Psoas muscle (tissue), 8 donors: ENCODE results near the gene AEN. TPM values are rescaled to one million over a fixed set of nuclear protein-coding genes. Genes with fewer than 3 reads are reported as not detected.

Experiments used
- ATAC-seq, 4 donors: fragments of 200-7000 bp; cut with Tn5 transposase; one replicate each; pipeline ENCODE4 v1.9.1; 2020; ENCODE audit warnings: moderate library complexity in 3 of 4, mild to moderate bottlenecking in 2 of 4
- DNase-seq, 2 donors: peaks; one replicate each; pipeline ENCODE4 v3.0.0-alpha.2; 2020
- H3K27ac ChIP-seq: fragments of 200-600 bp; one replicate; pipeline ENCODE4 v1.8.0; 2022
- H3K27me3 ChIP-seq, 3 donors: fragments of 200-600 bp in 1 of 3; one replicate each; pipeline versions ENCODE4 v1.6.1 to v1.8.0; 2013 to 2022; ENCODE audit warnings: low read length in 2 of 3, mild to moderate bottlenecking in 2 of 3, moderate library complexity in 1 of 3; ENCODE audit not compliant: insufficient read depth in 3 of 3
- H3K36me3 ChIP-seq, 2 donors: fragments of 200-600 bp in 1 of 2; one replicate each; pipeline versions ENCODE4 v1.6.1 to v1.8.0; 2013 to 2022; ENCODE audit warnings: low read depth in 1 of 2, mild to moderate bottlenecking in 1 of 2, moderate library complexity in 1 of 2; ENCODE audit not compliant: insufficient read depth in 1 of 2
- H3K4me1 ChIP-seq: fragments of 200-600 bp; one replicate; pipeline ENCODE4 v1.8.0; 2022
- H3K4me3 ChIP-seq: fragments of 200-600 bp; one replicate; pipeline ENCODE4 v1.8.0; 2022; ENCODE audit warnings: mild to moderate bottlenecking
- H3K9me3 ChIP-seq: fragments of 200-600 bp; one replicate; pipeline ENCODE4 v1.8.0; 2022
- WGBS, 3 donors: extraction: QIAGEN DNeasy Blood & Tissue Kit; methylation state at CpG; one replicate each; pipeline versions ENCODE4 v1.1.6 to v1.1.7; 2013; 5-methylcytosine and 5-hydroxymethylcytosine counted together
- intact Hi-C, 2 donors: fragments of 100-400 bp; cut with DNase I; formaldehyde crosslinking; loops; one replicate each; pipeline versions ENCODE4 v1.11.0 to v1.14.2; 2022
- polyA plus RNA-seq, 3 donors: library from polyadenylated mRNA; stranded (reverse); fragments of 200-250 nt; gene quantifications; one replicate each; pipeline ENCODE4 v1.2.3, GENCODE V29; 2013
- total RNA-seq, 4 donors: library from RNA; stranded (reverse); fragmentation: NEBNext Ultra II Directional in 2 of 4; extraction: Animal tissue kit (Norgen Biotek cat#: 25700) in 2 of 4; gene quantifications; one replicate each; pipeline versions ENCODE4 v1.2.1 to v1.2.4, GENCODE V29; 2021 to 2023
- TF ChIP-seq, protein P1 (sequence below): fragments of 200-600 bp; IDR thresholded peaks from one replicate; pipeline ENCODE4 v1.8.0; 2022; ENCODE audit warnings: antibody characterized with exemption
- donor health status: healthy with polysubstance abuse.
- donor health status: DM: no; HTN: no; CAD: no; lungs with moderate emphysema.
- donor health status: Bipolar disorder and iron deficiency.
- donor health status: healthy.
- donor health status: DM: yes; HTN: yes; CAD: no.
- donor health status: DM: no; HTN: no; CAD: no.
- donor health status: DM: no; HTN: no; CAD: no.
- donor health status: DM: yes; HTN: yes; CAD: no.

AEN gene
- total and polyA plus RNA-seq, 7 donors: 10.1 to 46.6 (median 32.2) TPM

DNA sequence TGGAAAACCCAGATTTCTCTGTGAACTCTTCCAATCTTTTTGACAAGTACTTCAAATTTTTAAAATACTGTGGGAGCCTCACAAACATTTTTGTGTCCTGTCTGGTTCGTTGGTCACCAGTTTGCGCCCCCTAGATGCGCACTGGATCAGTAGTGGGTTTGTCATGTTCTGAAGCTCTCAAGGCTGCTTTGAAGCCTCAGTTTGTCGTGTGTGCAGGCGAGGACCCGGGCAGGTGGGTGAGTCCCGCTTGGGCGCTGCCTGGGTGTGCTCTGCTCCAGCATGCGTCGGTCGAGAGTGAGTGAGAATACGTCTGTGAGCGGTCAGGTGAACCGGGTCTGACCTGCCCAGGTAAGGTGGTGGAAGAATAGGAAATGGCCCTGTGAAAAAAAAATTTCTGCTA is 17.3 kb upstream of the AEN start:
- Histone ChIP-seq H3K27ac (no peak overlapping the region), H3K36me3 (no peaks in the 10 kb centered on the region), H3K4me3 (no peak overlapping the region), H3K9me3 (no peaks in the 10 kb centered on the region), H3K27me3 (peaks cover 0 to 45% (median 17%) of the 10 kb centered on the region in 3 donors), H3K4me1 (no peaks in the 10 kb centered on the region)
- ATAC-seq (no peak), DNase-seq (no peak)
- intact Hi-C loops: no loop called here
- WGBS, 3 donors: 7 to 11% (median 9%) methylated on average over 14 of the region's 14 CpGs
- TF ChIP-seq, protein P1, sequence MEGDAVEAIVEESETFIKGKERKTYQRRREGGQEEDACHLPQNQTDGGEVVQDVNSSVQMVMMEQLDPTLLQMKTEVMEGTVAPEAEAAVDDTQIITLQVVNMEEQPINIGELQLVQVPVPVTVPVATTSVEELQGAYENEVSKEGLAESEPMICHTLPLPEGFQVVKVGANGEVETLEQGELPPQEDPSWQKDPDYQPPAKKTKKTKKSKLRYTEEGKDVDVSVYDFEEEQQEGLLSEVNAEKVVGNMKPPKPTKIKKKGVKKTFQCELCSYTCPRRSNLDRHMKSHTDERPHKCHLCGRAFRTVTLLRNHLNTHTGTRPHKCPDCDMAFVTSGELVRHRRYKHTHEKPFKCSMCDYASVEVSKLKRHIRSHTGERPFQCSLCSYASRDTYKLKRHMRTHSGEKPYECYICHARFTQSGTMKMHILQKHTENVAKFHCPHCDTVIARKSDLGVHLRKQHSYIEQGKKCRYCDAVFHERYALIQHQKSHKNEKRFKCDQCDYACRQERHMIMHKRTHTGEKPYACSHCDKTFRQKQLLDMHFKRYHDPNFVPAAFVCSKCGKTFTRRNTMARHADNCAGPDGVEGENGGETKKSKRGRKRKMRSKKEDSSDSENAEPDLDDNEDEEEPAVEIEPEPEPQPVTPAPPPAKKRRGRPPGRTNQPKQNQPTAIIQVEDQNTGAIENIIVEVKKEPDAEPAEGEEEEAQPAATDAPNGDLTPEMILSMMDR: no peak

DNA sequence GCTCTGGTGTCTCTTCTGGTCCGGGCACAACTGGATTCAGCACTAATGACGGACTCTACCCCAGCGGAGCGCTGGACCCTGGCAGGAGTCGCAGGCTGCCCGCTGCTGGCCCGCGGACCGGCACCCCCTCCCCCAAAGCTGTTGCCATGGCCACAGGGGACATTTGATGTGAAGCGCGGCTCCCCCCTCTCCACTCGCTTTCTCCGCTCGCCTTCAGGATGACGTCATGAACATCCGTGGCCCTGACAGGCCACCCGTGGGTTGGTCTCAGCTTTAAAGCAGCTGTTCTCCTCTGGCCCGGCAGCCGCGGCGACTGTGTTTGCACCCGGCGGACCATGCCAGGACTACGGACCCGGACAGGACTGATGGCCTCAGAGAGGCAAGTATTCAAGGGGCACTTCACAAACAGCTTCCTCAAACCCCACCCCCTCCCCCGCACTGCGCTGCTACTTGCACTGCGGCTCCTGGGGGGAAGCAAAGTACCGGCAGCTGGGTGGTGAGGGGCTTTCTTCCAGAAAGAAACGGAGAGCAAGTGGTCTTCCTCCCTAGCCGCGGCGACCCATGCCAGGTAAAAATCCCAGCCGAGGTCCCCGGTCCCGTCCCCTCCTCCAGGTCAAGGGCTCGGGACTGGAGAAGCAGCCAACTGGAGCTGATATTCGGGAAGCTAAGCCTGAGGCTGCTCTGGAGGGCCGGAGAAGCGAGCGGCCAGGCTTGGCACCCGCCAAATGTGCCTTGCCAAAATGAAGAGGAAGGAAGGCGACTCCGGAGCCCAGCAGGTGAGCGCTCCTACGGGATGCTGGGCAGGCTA is 16.6 kb upstream of the AEN start:
- H3K27me3 ChIP-seq: peaks cover 0 to 47% (median 17%) of the 10 kb centered on the region in 3 donors

DNA sequence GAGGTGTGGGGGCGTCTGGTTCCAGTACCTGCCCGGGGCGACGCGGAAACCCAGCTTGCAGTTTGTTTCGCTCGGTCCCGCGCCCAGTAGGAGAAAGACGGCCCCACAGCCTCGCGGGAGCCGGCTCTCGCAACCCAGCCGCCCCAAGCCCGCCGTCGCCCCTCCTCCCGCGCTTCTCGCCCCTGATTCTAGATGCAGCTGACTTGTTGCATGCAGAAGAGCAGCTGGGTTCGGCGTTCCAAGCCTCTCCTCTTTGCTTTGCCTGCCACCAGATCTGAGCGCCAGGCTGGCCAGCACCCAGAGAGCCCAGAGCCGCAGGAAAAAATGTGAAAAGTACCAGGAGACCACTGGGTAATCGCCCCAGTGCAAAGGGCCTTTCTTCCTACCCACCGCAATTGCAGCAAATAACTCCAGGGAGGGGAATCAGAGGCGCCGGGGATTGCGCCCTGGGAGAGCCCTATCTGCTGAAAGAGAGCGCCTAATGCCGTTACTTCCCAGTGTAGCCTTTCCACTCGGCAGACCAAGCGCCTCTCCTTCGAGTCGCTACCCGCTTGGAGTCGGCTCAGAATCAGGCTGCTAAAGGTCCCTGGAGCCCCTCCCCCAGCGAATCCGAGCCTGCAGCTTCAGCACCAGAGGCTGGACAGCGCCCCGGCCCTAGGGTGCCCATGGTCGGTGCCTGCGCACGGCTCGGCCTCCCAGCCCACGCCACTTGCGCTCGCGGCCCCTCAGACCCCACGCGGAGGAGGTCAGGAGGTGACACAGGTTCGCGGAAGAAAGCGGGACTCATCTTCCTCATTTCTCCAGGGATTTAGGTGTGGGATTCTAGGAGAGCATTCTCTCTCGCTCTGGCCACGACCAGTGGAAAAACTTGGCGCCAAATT is 15.7 kb upstream of the AEN start:
- H3K9me3 ChIP-seq: no peaks in the 10 kb centered on the region
- H3K4me1 ChIP-seq: no peaks in the 10 kb centered on the region
- peak overlapping the region; percentile 34 for H3K4me3 ChIP-seq
- no peaks in the 10 kb centered on the region for H3K36me3 ChIP-seq
- no peak overlapping the region for H3K27ac ChIP-seq
- WGBS, 3 donors: 1 to 2% (median 1%) methylated on average over 56 to 58 of the region's 58 CpGs
- peaks cover 0 to 49% (median 17%) of the 10 kb centered on the region in 3 donors for H3K27me3 ChIP-seq
- TF ChIP-seq, protein P1: no peak
- peak in 1 of 2 donors; percentile 53 for DNase-seq
- intact Hi-C loops: no loop called here
- ATAC-seq: peak; percentile 57 to 75 (median 70)

More for the DNA sequence above, 16.6 kb upstream of the AEN start:
- TF ChIP-seq, protein P1: no peak
- H3K9me3 ChIP-seq: no peaks in the 10 kb centered on the region
- H3K4me1 ChIP-seq: no peaks in the 10 kb centered on the region
- no peaks in the 10 kb centered on the region for H3K36me3 ChIP-seq
- H3K27ac ChIP-seq: no peak overlapping the region
- peak in 1 of 4 donors; percentile 26 for ATAC-seq
- intact Hi-C loops: no loop called here
- WGBS, 3 donors: 1 to 2% (median 2%) methylated on average over 43 to 46 of the region's 46 CpGs
- peak overlapping the region; percentile 34 for H3K4me3 ChIP-seq
- DNase-seq: no peak

DNA sequence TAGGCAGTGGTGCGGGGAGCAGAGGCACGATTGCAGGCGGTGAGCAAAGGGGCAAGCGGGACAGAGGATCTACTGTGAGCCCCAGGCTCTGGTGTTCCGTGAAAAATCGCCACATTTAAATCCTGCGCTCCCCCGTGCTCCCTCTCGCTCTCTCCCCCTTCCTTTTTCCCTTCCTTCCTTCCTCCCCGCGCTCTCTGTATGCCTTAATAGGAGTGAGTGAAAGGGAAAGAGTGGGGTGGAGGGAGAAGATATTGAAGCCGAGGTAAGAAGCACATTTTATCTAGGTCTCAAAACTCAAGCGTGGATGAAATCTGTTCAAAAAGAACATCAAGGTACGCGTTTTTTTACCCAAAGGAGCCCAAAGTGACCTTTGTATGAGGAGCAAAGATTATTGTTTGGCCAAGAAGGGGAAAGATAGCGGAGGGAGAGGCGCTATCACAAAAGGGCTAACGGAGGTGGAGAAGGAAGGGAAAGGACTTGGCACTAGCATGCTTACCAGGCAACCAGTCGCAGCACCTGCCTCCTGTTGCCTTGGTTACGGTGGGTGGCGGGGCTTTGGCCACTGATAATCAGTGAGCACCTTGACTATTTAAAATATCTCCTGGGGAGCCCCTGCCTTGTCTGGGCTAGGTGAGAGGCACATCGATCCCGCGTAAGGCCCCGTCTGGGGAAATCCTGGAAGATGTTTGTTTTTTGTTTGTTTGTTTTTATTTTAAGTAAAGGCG is 14.9 kb upstream of the AEN start:
- no peak for DNase-seq
- 13 to 16% (median 15%) methylated on average over 26 of the region's 26 CpGs for WGBS, 3 donors
- Histone ChIP-seq H3K36me3 (no peaks in the 10 kb centered on the region), H3K4me1 (no peaks in the 10 kb centered on the region), H3K27me3 (peaks cover 0 to 55% (median 17%) of the 10 kb centered on the region in 3 donors), H3K9me3 (no peaks in the 10 kb centered on the region), H3K27ac (no peak overlapping the region), H3K4me3 (no peak overlapping the region)
- TF ChIP-seq, protein P1: no peak
- intact Hi-C loops: no loop called here
- no peak for ATAC-seq
